Fibroblast of lung (primary cell): ENCODE measurements around the gene DAZAP1.

Source experiments
- EZH2 ChIP-seq: IDR thresholded peaks from 2 replicates; pipeline ENCODE4 v1.5.1; 2012; ENCODE audit warnings: low read length, control low read depth, mild to moderate bottlenecking; ENCODE audit errors: missing control alignments
- TF ChIP-seq, protein P1 (sequence below), 2 donors: IDR thresholded peaks in 1 of 2; conservative IDR thresholded peaks in 1 of 2; 1 replicate in 1 of 2; 2 replicates in 1 of 2; pipeline ENCODE4 v1.5.1; 2011 to 2012; ENCODE audit warnings: low read length in 2 of 2, control low read depth in 1 of 2, inconsistent platforms in 1 of 2, low read depth in 1 of 2, mild to moderate bottlenecking in 1 of 2

DNA sequence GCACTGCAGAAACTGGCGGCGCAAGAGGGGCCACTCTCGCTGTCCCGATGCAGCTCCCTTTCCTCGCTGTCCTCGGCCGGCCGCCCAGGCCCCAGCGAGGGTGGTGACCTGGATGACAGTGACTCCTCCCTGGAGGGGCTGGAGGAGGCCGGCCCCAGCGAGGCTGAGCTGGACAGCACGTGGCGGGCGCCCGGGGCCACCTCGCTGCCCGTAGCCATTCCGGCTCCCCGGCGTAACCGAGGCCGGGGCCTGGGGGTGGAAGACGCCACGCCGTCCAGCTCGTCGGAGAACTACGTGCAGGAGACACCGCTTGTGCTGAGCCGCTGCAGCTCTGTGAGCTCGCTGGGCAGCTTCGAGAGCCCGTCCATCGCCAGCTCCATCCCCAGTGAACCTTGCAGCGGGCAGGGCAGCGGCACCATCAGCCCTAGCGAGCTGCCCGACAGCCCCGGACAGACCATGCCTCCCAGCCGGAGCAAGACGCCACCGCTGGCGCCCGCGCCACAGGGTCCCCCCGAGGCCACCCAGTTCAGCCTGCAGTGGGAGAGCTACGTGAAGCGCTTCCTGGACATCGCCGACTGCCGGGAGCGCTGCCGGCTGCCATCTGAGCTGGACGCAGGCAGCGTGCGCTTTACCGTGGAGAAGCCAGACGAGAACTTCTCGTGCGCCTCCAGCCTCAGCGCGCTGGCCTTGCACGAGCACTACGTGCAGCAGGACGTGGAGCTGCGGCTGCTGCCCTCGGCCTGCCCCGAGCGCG lies 59.3 kb downstream of the DAZAP1 start:
- TF ChIP-seq, protein P1, sequence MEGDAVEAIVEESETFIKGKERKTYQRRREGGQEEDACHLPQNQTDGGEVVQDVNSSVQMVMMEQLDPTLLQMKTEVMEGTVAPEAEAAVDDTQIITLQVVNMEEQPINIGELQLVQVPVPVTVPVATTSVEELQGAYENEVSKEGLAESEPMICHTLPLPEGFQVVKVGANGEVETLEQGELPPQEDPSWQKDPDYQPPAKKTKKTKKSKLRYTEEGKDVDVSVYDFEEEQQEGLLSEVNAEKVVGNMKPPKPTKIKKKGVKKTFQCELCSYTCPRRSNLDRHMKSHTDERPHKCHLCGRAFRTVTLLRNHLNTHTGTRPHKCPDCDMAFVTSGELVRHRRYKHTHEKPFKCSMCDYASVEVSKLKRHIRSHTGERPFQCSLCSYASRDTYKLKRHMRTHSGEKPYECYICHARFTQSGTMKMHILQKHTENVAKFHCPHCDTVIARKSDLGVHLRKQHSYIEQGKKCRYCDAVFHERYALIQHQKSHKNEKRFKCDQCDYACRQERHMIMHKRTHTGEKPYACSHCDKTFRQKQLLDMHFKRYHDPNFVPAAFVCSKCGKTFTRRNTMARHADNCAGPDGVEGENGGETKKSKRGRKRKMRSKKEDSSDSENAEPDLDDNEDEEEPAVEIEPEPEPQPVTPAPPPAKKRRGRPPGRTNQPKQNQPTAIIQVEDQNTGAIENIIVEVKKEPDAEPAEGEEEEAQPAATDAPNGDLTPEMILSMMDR (conservative IDR thresholded peaks at IDR 0.05 in 1 of 2, IDR thresholded peaks at IDR 0.05 in 1 of 2; ENCODE audit: low read depth in 1 of 2, low read length in 2 of 2) = no peak
- TF ChIP-seq EZH2 = peak; percentile 85
